GM13977 (cell line): Measurements from ENCODE around the gene CYB5D1.

ENCODE experiments used
- DNase-seq: peaks from one replicate; pipeline ENCODE4 v3.0.0; 2012; ENCODE audit warnings: low spot score
- in situ Hi-C: fragments of 300-500 bp; cut with MboI; formaldehyde crosslinking; loops from one replicate; pipeline ENCODE4 v1.12.0; 2022; ENCODE audit warnings: low sequenced_read_pairs, low pct_unique_long_range_greater_than_20kb, mixed read lengths, inconsistent platforms; ENCODE audit not compliant: unreplicated experiment
- TF ChIP-seq, protein P1 (sequence below): IDR thresholded peaks from 2 replicates; pipeline ENCODE4 v1.5.1; 2012; ENCODE audit warnings: mild to moderate bottlenecking, control low read depth; ENCODE audit not compliant: insufficient read depth; ENCODE audit errors: extremely low read depth, missing control alignments

The CYB5D1 gene

DNA sequence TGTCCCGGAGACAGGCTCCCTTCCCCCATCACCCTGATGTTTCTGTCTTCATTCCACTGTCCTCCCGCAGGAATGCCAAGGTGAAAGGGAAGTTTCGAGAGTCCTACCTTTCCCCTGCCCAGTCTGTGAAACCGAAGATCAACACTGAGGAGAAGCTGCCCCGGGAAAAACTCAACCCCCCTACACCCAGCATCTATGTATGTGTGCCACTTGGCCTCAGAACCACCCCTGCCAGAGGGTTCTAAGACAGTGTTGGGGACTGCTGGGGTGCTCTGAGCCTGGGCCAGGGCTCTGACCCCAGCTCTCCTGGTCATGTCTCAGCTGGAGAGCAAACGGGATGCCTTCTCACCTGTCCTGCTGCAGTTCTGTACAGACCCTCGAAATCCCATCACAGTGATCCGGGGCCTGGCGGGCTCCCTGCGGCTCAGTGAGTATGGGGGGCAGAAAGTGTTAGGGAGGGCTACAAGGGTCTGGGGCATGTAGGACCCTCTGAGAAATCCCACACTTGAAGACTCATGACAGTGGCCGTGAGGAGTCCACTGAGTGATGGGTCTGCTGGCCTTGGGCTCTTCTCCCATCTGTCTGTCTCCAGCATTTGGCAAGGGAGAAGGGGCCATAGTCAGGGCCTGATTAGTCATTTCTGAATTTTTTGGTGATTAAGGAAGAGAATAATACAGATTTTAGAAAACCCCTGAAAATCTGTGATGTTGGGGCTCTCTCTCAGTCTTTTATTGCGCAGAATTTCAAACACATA lies 7.9 kb upstream of the CYB5D1 start:
- TF ChIP-seq, protein P1, sequence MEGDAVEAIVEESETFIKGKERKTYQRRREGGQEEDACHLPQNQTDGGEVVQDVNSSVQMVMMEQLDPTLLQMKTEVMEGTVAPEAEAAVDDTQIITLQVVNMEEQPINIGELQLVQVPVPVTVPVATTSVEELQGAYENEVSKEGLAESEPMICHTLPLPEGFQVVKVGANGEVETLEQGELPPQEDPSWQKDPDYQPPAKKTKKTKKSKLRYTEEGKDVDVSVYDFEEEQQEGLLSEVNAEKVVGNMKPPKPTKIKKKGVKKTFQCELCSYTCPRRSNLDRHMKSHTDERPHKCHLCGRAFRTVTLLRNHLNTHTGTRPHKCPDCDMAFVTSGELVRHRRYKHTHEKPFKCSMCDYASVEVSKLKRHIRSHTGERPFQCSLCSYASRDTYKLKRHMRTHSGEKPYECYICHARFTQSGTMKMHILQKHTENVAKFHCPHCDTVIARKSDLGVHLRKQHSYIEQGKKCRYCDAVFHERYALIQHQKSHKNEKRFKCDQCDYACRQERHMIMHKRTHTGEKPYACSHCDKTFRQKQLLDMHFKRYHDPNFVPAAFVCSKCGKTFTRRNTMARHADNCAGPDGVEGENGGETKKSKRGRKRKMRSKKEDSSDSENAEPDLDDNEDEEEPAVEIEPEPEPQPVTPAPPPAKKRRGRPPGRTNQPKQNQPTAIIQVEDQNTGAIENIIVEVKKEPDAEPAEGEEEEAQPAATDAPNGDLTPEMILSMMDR = no peak
- in situ Hi-C loops = no loop called here
- DNase-seq = no peak

DNA sequence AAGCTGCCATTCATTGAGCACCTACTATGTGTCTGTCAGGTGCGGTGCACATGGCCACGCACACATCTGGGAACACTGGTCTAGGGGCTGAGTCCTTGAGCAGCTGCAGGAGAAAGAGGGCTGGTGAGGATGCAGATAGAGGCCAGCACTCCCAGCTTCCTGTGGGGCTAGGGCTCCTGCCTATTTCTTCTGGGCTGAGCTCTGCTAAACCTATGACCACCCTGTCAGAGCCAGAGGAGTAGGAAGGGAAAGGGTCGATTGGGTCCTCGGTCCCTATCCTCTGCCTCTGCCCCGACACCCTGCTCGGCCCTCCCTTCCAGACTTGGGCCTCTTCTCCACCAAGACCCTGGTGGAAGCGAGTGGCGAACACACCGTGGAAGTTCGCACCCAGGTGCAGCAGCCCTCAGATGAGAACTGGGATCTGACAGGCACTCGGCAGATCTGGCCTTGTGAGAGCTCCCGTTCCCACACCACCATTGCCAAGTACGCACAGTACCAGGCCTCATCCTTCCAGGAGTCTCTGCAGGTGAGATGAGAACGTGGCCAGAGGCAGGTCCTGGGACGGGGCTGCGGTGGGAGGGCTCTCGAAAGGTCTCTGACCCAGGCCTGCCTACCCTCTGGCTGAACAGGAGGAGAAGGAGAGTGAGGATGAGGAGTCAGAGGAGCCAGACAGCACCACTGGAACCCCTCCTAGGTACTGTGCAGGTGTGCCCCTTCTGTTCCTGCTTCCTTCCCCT lies 6.9 kb upstream of the CYB5D1 start:
- in situ Hi-C loops = no loop called here
- TF ChIP-seq, protein P1 = no peak
- no peak for DNase-seq

DNA sequence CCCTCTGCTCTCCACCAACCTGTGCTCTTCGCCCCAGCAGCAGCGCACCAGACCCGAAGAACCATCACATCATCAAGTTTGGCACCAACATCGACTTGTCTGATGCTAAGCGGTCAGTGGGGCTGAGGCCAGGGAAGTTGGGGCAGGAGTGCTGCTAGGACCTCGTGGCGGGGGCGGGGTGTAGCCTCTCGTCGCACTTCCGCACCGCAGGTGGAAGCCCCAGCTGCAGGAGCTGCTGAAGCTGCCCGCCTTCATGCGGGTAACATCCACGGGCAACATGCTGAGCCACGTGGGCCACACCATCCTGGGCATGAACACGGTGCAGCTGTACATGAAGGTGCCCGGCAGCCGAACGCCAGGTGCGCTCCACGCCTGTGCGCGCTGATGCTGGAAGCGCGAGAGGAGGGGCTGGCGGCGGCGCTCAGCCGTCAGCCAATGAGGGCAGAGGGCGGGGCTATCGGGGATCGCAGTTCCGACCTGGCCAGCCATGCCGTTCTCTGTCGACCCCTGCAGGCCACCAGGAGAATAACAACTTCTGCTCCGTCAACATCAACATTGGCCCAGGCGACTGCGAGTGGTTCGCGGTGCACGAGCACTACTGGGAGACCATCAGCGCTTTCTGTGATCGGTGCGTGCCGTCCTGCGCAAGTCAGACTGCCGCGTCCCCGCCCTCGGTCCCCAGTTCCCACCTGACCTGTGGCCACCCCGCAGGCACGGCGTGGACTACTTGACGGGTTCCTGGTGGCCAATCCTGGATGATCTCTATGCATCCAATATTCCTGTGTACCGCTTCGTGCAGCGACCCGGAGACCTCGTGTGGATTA lies 6.2 kb upstream of the CYB5D1 start:
- TF ChIP-seq, protein P1 = peak; percentile 88
- peak; percentile 92 for DNase-seq
- in situ Hi-C loops = no loop called here

DNA sequence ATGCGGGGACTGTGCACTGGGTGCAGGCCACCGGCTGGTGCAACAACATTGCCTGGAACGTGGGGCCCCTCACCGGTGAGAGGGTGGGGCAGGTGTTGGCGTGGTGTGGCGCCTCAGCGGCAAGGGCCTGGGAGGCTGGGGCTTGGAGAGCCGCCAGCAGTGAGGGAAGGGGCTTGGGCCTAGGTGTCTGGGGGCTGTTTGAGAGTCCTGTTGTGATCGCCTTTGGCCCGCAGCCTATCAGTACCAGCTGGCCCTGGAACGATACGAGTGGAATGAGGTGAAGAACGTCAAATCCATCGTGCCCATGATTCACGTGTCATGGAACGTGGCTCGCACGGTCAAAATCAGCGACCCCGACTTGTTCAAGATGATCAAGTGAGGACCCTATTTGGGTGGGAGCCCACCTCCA lies 5.5 kb upstream of the CYB5D1 start:
- TF ChIP-seq, protein P1 = no peak
- DNase-seq = no peak
- in situ Hi-C loops = no loop called here

DNA sequence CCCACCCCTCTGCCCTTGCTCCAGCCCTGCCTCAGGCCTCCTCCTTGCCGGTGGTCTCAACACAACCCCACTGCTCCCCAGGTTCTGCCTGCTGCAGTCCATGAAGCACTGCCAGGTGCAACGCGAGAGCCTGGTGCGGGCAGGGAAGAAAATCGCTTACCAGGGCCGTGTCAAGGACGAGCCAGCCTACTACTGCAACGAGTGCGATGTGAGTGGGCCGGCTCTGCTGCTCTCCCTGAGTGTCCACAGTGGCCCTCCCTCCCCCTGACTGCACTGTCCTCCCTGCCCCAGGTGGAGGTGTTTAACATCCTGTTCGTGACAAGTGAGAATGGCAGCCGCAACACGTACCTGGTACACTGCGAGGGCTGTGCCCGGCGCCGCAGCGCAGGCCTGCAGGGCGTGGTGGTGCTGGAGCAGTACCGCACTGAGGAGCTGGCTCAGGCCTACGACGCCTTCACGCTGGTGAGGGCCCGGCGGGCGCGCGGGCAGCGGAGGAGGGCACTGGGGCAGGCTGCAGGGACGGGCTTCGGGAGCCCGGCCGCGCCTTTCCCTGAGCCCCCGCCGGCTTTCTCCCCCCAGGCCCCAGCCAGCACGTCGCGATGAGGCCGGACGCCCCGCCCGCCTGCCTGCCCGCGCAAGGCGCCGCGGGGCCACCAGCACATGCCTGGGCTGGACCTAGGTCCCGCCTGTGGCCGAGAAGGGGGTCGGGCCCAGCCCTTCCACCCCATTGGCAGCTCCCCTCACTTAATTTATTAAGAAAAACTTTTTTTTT lies 4.7 kb upstream of the CYB5D1 start:
- in situ Hi-C loops = no loop called here
- DNase-seq = no peak
- TF ChIP-seq, protein P1 = no peak

DNA sequence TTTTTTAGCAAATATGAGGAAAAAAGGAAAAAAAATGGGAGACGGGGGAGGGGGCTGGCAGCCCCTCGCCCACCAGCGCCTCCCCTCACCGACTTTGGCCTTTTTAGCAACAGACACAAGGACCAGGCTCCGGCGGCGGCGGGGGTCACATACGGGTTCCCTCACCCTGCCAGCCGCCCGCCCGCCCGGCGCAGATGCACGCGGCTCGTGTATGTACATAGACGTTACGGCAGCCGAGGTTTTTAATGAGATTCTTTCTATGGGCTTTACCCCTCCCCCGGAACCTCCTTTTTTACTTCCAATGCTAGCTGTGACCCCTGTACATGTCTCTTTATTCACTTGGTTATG lies 4.1 kb upstream of the CYB5D1 start:
- TF ChIP-seq, protein P1 = no peak
- no peak for DNase-seq
- in situ Hi-C loops = no loop called here
